ENCODE measurements around the gene UBE2U.

The UBE2U gene

DNA sequence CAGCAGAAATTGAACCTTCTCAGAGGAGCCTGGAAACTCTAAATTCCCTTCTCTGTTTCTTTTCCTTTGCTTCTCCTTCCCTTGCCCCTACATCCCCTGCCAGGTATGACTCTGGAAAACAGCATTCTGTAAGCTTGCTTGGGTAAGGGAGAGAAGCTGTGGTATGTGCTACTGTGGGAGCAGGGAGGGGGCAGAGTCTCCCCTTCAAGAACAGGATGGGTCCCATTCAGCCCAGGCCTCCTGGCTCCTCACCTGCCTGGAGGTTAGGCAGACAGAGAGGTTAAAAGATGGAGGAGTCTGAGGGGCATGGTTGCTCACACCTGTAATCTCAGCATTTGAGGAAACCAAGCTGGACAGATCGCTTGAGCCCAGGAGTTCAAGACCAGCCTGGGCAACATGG lies 40.6 kb upstream of the UBE2U start:
- H4K8ac ChIP-seq (ENCODE audit: low read depth, low read length): no peak overlapping the region
- no CpG with 5 or more reads among the region's 1 CpG for WGBS, 2 donors (ENCODE audit: extremely low coverage in 2 of 2, insufficient read length in 2 of 2, insufficient replicate concordance in 1 of 2)
- H2BK15ac ChIP-seq (ENCODE audit: low read length): no peak overlapping the region
- no peak for DNase-seq (ENCODE audit: low spot score)
- H3K79me1 ChIP-seq (ENCODE audit: low read depth, low read length): no peaks in the 10 kb centered on the region
- no peak overlapping the region for H3K27ac ChIP-seq (replicated peaks; ENCODE audit: low read length)
- no peaks in the 10 kb centered on the region for H3K27me3 ChIP-seq (ENCODE audit: control insufficient read depth in 3 of 3, insufficient read depth in 3 of 3, low read depth in 1 of 3, low read length in 3 of 3)
- H2AFZ ChIP-seq (ENCODE audit: low read length): no peak overlapping the region
- H3K9me3 ChIP-seq (replicated peaks in 1 of 2; ENCODE audit: control insufficient read depth in 2 of 2, insufficient read depth in 1 of 2, low read depth in 1 of 2, low read length in 2 of 2): no peaks in the 10 kb centered on the region
- no peak overlapping the region for H2BK120ac ChIP-seq (ENCODE audit: low read depth, low read length)
- H2BK12ac ChIP-seq (ENCODE audit: low read length): no peak overlapping the region
- H3K4me2 ChIP-seq (ENCODE audit: insufficient read depth, low read length, poor library complexity, severe bottlenecking): no peak overlapping the region
- no peak overlapping the region for H3K9ac ChIP-seq (ENCODE audit: low read depth, low read length, poor library complexity)
- no peak overlapping the region for H3K18ac ChIP-seq (ENCODE audit: low read length)
- no peak overlapping the region for H4K91ac ChIP-seq (ENCODE audit: low read depth, low read length, poor library complexity)
- no peak overlapping the region for H3K14ac ChIP-seq (ENCODE audit: low read length)
- H3K4me1 ChIP-seq (ENCODE audit: control insufficient read depth in 2 of 2, insufficient read depth in 1 of 2, low read depth in 1 of 2, low read length in 2 of 2): peaks cover 2 to 7% of the 10 kb centered on the region in 2 donors
- no peak overlapping the region for H3K23ac ChIP-seq (ENCODE audit: low read depth, low read length, poor library complexity)
- no peak overlapping the region for H2AK5ac ChIP-seq (ENCODE audit: low read depth, low read length)
- H3K4ac ChIP-seq (ENCODE audit: low read length): no peak overlapping the region
- no peak overlapping the region for H3K4me3 ChIP-seq (ENCODE audit: low read length in 2 of 2)
- no peak overlapping the region for H2BK5ac ChIP-seq (ENCODE audit: low read length)
- peaks cover 0 to 2% of the 10 kb centered on the region in 2 donors for H3K36me3 ChIP-seq (replicated peaks in 1 of 2; ENCODE audit: control insufficient read depth in 2 of 2, insufficient read depth in 2 of 2, low read length in 2 of 2)

DNA sequence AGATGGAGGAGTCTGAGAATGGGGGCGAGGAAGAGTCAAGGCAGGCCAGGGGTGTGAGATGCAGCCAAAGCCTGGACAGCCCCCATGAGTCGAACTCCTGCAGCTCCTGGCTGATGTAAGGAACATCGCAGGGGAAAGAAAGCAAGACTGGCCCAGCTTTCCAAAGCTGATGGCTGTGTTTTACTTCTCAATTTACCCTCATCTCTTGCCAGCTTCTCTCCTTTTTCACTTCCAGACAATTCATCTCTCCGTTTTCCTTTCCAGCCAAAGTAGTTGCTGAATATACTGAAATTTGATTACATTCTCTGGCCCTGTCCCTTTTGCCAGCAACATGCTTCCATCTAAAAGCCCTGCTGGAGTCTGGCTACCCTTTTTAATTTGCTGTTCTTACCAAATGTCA lies 40.0 kb upstream of the UBE2U start:
- Histone ChIP-seq H3K9me3 (replicated peaks in 1 of 2; ENCODE audit: control insufficient read depth in 2 of 2, insufficient read depth in 1 of 2, low read depth in 1 of 2, low read length in 2 of 2) (no peaks in the 10 kb centered on the region), H3K4me1 (ENCODE audit: control insufficient read depth in 2 of 2, insufficient read depth in 1 of 2, low read depth in 1 of 2, low read length in 2 of 2) (peaks cover 2 to 7% of the 10 kb centered on the region in 2 donors)

DNA sequence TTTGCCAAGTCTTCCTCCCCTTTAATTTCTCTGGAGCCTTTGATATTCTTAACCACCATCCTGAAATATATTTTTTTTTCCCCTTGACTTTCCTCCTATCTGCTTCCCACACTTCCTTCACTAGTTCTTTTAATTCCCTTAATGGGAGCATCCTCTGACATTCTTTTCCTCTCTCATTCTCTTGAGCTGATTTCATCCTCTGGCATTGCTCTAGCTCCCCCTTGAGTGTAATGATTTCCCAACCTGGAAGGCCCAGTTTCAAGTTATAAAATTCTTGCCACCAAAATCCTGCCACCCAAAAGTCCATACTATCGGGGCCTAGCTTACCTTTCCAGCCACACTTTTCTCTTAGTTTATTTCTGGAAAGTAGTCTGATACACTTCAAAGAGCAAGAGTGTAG lies 39.5 kb upstream of the UBE2U start:
- H3K4me3 ChIP-seq (ENCODE audit: low read length in 2 of 2): no peak overlapping the region
- H3K4ac ChIP-seq (ENCODE audit: low read length): no peak overlapping the region
- H3K4me1 ChIP-seq (ENCODE audit: control insufficient read depth in 2 of 2, insufficient read depth in 1 of 2, low read depth in 1 of 2, low read length in 2 of 2): peaks cover 2 to 7% of the 10 kb centered on the region in 2 donors
- H3K79me1 ChIP-seq (ENCODE audit: low read depth, low read length): no peaks in the 10 kb centered on the region
- no peak overlapping the region for H3K23ac ChIP-seq (ENCODE audit: low read depth, low read length, poor library complexity)
- no peak overlapping the region for H2AK5ac ChIP-seq (ENCODE audit: low read depth, low read length)
- H3K27ac ChIP-seq (replicated peaks; ENCODE audit: low read length): no peak overlapping the region
- H3K27me3 ChIP-seq (ENCODE audit: control insufficient read depth in 3 of 3, insufficient read depth in 3 of 3, low read depth in 1 of 3, low read length in 3 of 3): no peaks in the 10 kb centered on the region
- WGBS, 2 donors (ENCODE audit: extremely low coverage in 2 of 2, insufficient read length in 2 of 2, insufficient replicate concordance in 1 of 2): no CpG with 5 or more reads among the region's 1 CpG
- H3K36me3 ChIP-seq (replicated peaks in 1 of 2; ENCODE audit: control insufficient read depth in 2 of 2, insufficient read depth in 2 of 2, low read length in 2 of 2): peaks cover 0 to 2% of the 10 kb centered on the region in 2 donors
- no peak overlapping the region for H3K14ac ChIP-seq (ENCODE audit: low read length)
- no peak overlapping the region for H4K91ac ChIP-seq (ENCODE audit: low read depth, low read length, poor library complexity)
- H2AFZ ChIP-seq (ENCODE audit: low read length): no peak overlapping the region
- no peaks in the 10 kb centered on the region for H3K9me3 ChIP-seq (replicated peaks in 1 of 2; ENCODE audit: control insufficient read depth in 2 of 2, insufficient read depth in 1 of 2, low read depth in 1 of 2, low read length in 2 of 2)
- no peak overlapping the region for H2BK15ac ChIP-seq (ENCODE audit: low read length)
- DNase-seq (ENCODE audit: low spot score): peak; percentile 14
- no peak overlapping the region for H4K8ac ChIP-seq (ENCODE audit: low read depth, low read length)
- no peak overlapping the region for H3K9ac ChIP-seq (ENCODE audit: low read depth, low read length, poor library complexity)
- no peak overlapping the region for H2BK5ac ChIP-seq (ENCODE audit: low read length)
- H3K18ac ChIP-seq (ENCODE audit: low read length): no peak overlapping the region
- H3K4me2 ChIP-seq (ENCODE audit: insufficient read depth, low read length, poor library complexity, severe bottlenecking): no peak overlapping the region
- no peak overlapping the region for H2BK12ac ChIP-seq (ENCODE audit: low read length)
- no peak overlapping the region for H2BK120ac ChIP-seq (ENCODE audit: low read depth, low read length)

More for the DNA sequence above, 40.0 kb upstream of the UBE2U start:
- no peaks in the 10 kb centered on the region for H3K79me1 ChIP-seq (ENCODE audit: low read depth, low read length)
- DNase-seq (ENCODE audit: low spot score): no peak
- H3K27me3 ChIP-seq (ENCODE audit: control insufficient read depth in 3 of 3, insufficient read depth in 3 of 3, low read depth in 1 of 3, low read length in 3 of 3): no peaks in the 10 kb centered on the region
- H2BK120ac ChIP-seq (ENCODE audit: low read depth, low read length): no peak overlapping the region
- no peak overlapping the region for H3K4me3 ChIP-seq (ENCODE audit: low read length in 2 of 2)
- no peak overlapping the region for H2AFZ ChIP-seq (ENCODE audit: low read length)
- WGBS, 2 donors (ENCODE audit: extremely low coverage in 2 of 2, insufficient read length in 2 of 2, insufficient replicate concordance in 1 of 2): no CpG with 5 or more reads among the region's 4 CpGs
- H2BK12ac ChIP-seq (ENCODE audit: low read length): no peak overlapping the region
- H2BK15ac ChIP-seq (ENCODE audit: low read length): no peak overlapping the region
- no peak overlapping the region for H4K91ac ChIP-seq (ENCODE audit: low read depth, low read length, poor library complexity)
- no peak overlapping the region for H3K4ac ChIP-seq (ENCODE audit: low read length)
- no peak overlapping the region for H3K9ac ChIP-seq (ENCODE audit: low read depth, low read length, poor library complexity)
- no peak overlapping the region for H3K14ac ChIP-seq (ENCODE audit: low read length)
- H2BK5ac ChIP-seq (ENCODE audit: low read length): no peak overlapping the region
- no peak overlapping the region for H3K4me2 ChIP-seq (ENCODE audit: insufficient read depth, low read length, poor library complexity, severe bottlenecking)
- H2AK5ac ChIP-seq (ENCODE audit: low read depth, low read length): no peak overlapping the region
- H3K36me3 ChIP-seq (replicated peaks in 1 of 2; ENCODE audit: control insufficient read depth in 2 of 2, insufficient read depth in 2 of 2, low read length in 2 of 2): peaks cover 0 to 2% of the 10 kb centered on the region in 2 donors
- no peak overlapping the region for H3K18ac ChIP-seq (ENCODE audit: low read length)
- no peak overlapping the region for H3K23ac ChIP-seq (ENCODE audit: low read depth, low read length, poor library complexity)
- H3K27ac ChIP-seq (replicated peaks; ENCODE audit: low read length): no peak overlapping the region
- H4K8ac ChIP-seq (ENCODE audit: low read depth, low read length): no peak overlapping the region

DNA sequence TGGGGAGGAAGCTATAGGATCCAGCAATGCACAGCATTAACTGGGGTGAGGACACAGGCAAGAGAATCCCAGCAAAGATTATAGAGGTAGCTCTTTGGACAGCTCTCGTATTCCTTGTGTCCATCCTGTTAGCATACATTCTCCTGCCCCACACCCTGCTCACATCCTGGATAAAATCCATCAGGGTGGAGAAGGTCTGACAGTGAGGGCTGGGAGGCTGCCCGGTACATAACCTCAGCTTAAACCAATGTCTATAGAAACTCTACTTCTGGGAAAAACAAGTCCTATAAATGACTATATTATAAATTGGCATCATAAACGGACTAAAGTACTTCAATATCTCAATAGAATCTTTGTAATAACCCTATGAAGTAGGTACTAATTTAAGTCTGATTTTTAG lies 36.8 kb upstream of the UBE2U start:
- no peak for DNase-seq (ENCODE audit: low spot score)
- Histone ChIP-seq H3K4me2 (ENCODE audit: insufficient read depth, low read length, poor library complexity, severe bottlenecking) (no peak overlapping the region), H2BK12ac (ENCODE audit: low read length) (no peak overlapping the region), H4K91ac (ENCODE audit: low read depth, low read length, poor library complexity) (no peak overlapping the region), H2AK5ac (ENCODE audit: low read depth, low read length) (no peak overlapping the region), H3K27ac (replicated peaks; ENCODE audit: low read length) (no peak overlapping the region), H2BK120ac (ENCODE audit: low read depth, low read length) (no peak overlapping the region), H3K79me1 (ENCODE audit: low read depth, low read length) (no peaks in the 10 kb centered on the region), H3K4me3 (ENCODE audit: low read length in 2 of 2) (no peak overlapping the region), H3K4ac (ENCODE audit: low read length) (no peak overlapping the region), H3K23ac (ENCODE audit: low read depth, low read length, poor library complexity) (no peak overlapping the region), H3K18ac (ENCODE audit: low read length) (no peak overlapping the region), H3K36me3 (replicated peaks in 1 of 2; ENCODE audit: control insufficient read depth in 2 of 2, insufficient read depth in 2 of 2, low read length in 2 of 2) (peaks cover 0 to 2% of the 10 kb centered on the region in 2 donors), H3K14ac (ENCODE audit: low read length) (no peak overlapping the region), H3K27me3 (ENCODE audit: control insufficient read depth in 3 of 3, insufficient read depth in 3 of 3, low read depth in 1 of 3, low read length in 3 of 3) (no peaks in the 10 kb centered on the region), H3K9me3 (replicated peaks in 1 of 2; ENCODE audit: control insufficient read depth in 2 of 2, insufficient read depth in 1 of 2, low read depth in 1 of 2, low read length in 2 of 2) (no peaks in the 10 kb centered on the region), H2BK5ac (ENCODE audit: low read length) (no peak overlapping the region), H3K4me1 (ENCODE audit: control insufficient read depth in 2 of 2, insufficient read depth in 1 of 2, low read depth in 1 of 2, low read length in 2 of 2) (peaks cover 2 to 3% of the 10 kb centered on the region in 2 donors), H4K8ac (ENCODE audit: low read depth, low read length) (no peak overlapping the region), H2BK15ac (ENCODE audit: low read length) (no peak overlapping the region), H3K9ac (ENCODE audit: low read depth, low read length, poor library complexity) (no peak overlapping the region), H2AFZ (ENCODE audit: low read length) (no peak overlapping the region)
- WGBS, 2 donors (ENCODE audit: extremely low coverage in 2 of 2, insufficient read length in 2 of 2, insufficient replicate concordance in 1 of 2): no CpG with 5 or more reads among the region's 3 CpGs
